Stimulated activated CD8-positive, alpha-beta memory T cell treated with anti-CD3 and anti-CD28 coated beads, Interleukin-15, amount 100 ng/mL, for 4 hours (primary cell): Measurements from ENCODE around the gene CHRND.

Experiments used
- DNase-seq, 2 donors: peaks; one replicate each; pipeline ENCODE4 v3.0.0-alpha.2; 2020; ENCODE audit warnings: low read depth in 2 of 2

CHRND gene

DNA sequence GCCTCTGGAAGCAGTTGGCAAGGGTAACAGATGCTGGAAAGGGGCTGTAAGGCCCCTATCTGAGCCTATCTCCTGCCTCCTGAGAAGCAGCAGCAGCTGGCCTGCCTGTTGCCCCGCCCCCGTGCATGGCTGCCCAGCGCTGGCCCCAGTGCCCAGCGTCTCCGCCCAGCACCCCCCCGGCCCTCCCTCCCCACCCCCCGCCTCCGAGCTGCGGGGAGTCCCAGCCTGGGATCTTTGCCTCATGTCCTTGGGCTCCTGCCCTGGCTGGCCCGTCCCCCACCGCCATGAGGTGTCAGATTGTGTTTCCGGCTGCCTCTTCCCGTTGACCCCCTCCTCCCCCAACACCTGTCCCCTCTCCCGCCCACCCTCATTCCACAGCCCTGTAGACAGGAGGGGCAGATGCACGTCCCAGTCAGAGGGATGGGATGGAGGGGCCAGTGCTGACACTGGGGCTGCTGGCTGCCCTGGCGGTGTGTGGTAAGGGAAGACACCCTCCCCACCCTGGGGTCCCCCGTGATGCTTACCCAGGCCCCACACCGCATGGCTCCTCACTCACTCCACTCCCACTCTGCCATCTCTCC lies at the start of gene CHRND:
Gene CHRND, plus strand, starts transcription at position 370 of the 581 bp plus-strand sequence. Its CDS starts 56 bp downstream, at position 426.
- DNase-seq = no peak

GRCh38 chr2:232476791-232477190 lies 49.2 kb upstream of the CHRND start:
- no peak for DNase-seq

- no peak for DNase-seq
Observed at GRCh38 chr2:232477751-232478510, 48.0 kb upstream of the CHRND start.

GRCh38 chr2:232478571-232479340 lies 47.2 kb upstream of the CHRND start:
- DNase-seq = no peak

DNA sequence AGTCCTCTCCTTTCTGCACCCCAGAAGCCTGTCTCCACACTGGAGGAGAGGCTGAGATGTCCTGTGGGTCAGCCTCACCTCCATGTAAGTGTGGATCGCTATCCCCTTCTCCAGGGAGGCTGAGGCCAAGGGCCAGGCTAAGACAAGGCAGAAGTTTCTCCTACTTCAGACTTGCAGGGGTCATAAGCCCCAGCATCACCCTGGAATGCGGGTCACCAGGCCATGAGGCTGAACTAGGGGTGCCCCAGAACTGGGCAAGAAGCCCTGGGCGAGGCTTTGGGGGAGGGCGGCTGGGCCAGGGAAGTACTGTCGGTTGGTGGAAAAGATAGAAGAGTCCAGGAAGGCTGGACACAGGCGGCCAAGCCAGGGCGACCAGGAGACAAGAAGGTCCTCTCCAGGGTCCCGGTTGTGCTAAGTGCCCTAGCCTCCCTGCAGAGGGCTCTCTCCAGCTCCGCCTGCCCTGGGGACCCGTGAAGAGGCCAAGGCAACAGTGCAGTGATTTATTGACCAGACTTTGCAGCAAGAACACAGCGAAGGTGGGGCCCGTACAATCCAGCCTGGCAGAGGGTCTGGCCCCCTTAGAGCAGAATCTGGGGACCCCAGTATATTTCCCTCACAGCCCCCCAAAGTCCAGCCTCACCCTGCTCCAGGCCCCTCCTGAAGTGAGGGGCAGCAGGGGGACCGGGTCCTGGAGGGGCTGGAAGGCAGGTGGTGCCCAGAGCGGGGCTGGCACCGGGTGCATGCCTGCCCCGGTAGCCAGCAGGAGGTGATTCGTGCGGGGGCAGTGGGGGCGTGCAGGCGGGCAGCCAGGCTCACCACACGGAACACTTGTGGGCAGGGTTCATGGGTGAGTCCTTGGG lies 46.4 kb upstream of the CHRND start:
- no peak for DNase-seq

GRCh38 chr2:232480201-232481190 lies 45.5 kb upstream of the CHRND start:
- DNase-seq = no peak

DNA sequence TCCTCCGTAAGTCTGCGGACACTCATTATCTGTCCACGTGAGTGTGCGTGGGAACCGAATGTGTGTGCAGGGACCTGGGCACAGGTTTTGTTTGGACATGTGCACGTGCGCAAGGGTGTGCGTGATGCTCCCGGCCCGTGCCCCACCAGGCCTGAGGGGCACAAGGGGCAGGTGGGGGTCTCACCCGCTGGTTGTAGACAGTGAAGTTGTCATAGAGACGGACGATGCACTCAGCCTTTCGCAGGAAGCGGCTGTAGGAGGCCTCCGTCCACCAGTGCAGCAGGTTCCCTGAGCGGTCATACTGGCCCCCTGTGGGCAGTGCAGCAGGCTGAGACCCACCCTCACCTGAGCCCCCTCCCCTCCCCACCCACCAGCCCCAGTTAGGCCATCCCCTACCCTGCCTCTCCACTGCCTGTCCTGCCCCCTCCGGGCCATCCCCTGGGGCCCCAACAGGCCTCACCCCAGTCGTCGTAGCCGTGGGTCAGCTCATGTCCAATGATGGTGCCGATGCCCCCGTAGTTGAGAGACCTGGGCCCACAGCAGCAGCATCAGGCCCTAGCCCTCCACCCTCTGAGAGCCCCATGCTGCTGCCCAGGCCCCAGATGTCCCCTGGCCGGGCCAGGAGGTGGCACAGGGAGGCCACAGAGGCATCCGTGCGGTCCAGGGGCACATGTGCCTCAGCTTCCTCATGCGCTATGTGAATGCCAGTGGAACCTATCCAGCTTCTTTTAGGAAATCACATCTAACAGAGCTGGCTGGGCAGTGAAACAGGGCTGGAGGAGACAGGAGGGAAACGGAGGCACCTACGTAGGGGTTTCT lies 44.4 kb upstream of the CHRND start:
- no peak for DNase-seq

DNA sequence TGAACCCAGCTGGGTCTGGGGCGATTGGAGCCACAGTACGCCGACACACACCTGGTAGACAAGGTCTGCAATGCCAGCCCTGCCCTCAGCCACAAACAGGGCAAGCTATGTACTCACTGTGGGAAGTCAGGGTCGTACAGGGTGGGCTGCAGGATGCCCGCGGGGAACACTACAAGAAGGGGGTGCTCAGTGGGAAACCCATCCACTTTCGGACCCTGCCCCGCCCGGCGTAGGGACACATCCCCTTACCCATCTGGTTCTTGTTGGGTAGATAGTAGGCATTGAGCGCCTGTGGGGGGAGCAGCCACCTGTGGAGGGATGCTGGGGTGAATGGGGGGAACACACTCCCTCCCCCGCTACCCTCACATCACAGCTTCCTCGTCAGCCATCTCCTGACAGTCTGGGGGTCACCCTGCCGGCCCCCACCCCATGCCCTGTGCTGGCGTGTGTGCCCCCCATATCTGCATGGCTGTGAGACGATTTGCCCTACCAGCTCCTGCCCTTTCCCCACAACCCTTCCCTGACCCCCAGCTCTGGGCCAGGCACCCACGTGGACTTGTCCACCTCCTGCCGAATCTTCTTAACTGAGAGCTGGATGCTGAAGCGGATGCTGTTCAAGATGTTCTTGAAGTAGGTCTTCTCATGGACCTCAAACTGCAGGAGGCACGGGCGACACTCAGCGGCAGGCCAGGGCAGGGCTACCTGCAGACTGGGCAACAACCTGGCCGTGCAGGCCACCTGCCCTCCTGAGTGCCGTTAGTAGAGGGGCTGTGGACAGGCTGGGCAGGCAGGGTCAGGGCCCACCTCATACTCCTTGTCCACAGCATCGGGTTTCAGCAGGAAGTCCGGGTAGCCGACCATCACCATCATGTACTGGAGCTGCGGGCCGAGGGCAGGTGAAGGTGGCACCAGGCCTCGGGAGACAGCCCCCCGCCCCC lies 43.4 kb upstream of the CHRND start:
- DNase-seq = no peak

DNA sequence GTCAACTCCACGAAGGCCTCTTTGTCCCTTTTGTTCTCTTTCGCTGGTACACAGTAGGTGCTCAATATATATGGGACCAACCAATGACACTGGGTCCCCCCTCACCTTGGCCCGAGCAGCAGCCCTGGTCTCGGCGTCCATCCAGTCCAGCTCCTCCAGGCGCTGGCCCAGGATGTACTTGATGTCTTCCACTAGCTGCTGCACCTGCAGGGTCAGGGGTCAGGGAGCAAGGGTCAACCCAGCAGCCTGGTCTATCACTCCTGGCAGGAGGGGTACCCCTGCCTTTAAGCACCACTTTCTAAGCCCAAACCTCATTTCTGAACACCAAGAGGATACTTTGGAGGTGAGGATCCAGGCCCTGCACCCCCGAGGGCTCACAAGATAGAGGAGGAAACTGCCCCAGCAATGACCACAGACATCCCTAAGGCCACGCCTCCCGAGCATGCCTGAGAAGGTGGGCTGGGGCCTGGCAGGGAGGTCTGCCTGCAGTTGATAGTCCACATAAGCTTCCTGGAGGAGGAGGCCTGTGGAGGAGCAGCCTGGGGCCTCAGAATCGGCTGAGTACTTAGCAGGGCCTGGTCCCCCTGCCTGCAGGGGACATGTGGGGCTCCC lies 42.5 kb upstream of the CHRND start:
- no peak for DNase-seq

DNA sequence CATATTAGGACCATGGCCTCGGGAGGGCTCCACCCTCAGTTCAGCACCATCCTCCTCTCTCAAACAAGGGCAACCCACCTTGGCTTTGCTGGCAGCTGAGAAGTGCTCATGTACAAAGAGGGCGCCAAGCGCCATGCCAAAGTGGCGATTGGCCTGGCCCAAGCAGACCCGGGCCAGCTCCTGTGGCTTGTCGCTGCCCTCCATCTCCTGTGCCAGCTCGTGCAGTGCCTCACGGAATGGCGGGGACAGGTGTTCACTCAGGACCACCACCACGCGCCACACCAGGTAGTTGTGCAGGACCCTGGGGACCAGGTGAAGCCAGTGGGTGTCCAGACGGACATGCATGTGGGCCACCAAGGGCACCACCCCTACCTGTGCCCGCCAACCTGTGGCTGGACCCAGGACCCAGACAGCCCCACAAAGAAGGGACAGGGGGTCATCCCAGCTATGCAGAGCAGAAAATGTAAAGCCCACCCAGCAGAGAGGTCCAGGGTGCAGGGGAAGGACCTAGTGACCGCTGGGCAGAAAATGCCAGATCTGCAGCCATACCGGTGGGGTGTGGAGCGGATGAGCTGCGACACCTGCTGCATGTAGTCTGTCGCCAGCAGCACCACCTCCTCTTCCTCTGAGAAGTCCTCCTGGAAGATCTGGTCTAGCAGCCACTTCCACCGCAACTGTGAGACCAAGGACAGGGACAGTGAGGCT lies 41.9 kb upstream of the CHRND start:
- no peak for DNase-seq

GRCh38 chr2:232484628-232485347 lies 41.2 kb upstream of the CHRND start:
- no peak for DNase-seq

- DNase-seq = no peak
Observed at GRCh38 chr2:232485348-232485756, 40.6 kb upstream of the CHRND start.

DNA sequence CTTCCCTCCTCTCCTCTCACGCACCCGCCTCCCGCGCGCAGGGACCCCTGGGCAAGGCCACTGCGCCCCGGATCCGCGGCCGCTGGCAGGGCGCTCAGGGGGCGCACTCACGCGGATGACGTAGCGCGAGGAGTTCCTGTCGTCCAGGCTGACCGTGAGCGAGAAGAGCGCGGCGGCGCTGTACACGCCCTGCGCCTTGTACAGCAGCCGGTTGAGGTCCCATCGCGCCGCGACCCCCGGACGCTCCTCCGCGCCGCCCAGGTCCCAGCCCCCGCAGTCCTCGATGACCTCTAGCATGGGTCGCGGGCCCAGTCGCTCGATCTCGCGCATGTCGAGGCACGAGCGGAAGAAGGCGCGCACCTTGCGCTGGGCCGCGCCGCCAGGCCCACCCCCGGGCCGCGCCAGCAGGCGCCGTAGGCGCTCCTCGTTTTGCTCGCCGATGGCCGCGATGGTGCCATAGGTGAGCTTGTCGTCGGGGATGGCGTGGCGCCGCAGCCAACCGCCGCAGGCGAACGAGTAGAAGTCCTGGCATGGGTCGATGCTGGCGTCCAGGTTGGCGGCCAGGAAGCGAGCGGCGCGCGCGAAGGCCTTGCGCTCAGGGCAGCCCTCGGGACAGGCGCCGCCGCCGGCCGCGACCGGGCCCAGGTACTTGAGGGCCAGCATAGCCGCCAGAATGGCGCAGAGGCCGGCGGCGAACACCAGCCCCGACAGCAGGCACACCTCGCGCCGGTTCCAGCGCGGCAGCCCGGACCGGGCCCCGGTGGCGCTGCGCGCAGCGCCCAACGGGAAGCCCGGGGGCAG lies 40.0 kb upstream of the CHRND start:
- DNase-seq = no peak

- DNase-seq = no peak
Observed at GRCh38 chr2:232486558-232487384, 39.2 kb upstream of the CHRND start.
